ENCODE measurements around the gene WDR77. TPM values are rescaled to one million over a fixed set of nuclear protein-coding genes. Genes with fewer than 3 reads are reported as not detected.

WDR77 gene
- total and polyA plus RNA-seq, 2 experiments from 2014 or later = 39.3 to 109 TPM

DNA sequence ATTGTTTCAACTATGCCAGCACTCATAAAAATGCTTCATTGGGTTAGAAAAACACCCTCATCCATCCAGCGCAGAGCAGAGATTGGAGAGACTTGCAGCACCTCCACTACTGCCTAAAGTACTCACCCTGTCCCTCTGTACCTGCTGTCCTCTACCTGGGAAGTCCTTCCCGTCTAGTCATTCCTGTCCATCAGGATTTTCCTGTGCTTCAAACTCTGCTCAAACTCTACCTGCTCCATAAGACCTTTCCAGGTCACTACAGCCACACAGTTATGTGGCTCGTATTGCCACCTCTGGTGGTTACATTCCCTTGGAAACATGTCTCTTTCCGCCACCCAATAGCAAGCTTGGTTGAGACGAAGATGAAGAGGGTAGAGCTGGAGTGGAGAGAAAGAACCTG, 28.7 kb downstream of the WDR77 start:
- H3K4me1 ChIP-seq (ENCODE audit: low read depth) = no peaks in the 10 kb centered on the region
- no peaks in the 10 kb centered on the region for H3K27me3 ChIP-seq
- H3K36me3 ChIP-seq = peaks cover 3% of the 10 kb centered on the region
- TF ChIP-seq, protein P1, sequence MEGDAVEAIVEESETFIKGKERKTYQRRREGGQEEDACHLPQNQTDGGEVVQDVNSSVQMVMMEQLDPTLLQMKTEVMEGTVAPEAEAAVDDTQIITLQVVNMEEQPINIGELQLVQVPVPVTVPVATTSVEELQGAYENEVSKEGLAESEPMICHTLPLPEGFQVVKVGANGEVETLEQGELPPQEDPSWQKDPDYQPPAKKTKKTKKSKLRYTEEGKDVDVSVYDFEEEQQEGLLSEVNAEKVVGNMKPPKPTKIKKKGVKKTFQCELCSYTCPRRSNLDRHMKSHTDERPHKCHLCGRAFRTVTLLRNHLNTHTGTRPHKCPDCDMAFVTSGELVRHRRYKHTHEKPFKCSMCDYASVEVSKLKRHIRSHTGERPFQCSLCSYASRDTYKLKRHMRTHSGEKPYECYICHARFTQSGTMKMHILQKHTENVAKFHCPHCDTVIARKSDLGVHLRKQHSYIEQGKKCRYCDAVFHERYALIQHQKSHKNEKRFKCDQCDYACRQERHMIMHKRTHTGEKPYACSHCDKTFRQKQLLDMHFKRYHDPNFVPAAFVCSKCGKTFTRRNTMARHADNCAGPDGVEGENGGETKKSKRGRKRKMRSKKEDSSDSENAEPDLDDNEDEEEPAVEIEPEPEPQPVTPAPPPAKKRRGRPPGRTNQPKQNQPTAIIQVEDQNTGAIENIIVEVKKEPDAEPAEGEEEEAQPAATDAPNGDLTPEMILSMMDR (IDR thresholded peaks at IDR 0.05; ENCODE audit: low read depth, low read length) = no peak
- no peak for DNase-seq (ENCODE audit: low read depth in 1 of 2, low spot score in 1 of 2)
- H3K27ac ChIP-seq = no peak overlapping the region
- no peaks in the 10 kb centered on the region for H3K9me3 ChIP-seq (ENCODE audit: low read depth)
- H3K4me3 ChIP-seq = no peak overlapping the region

DNA sequence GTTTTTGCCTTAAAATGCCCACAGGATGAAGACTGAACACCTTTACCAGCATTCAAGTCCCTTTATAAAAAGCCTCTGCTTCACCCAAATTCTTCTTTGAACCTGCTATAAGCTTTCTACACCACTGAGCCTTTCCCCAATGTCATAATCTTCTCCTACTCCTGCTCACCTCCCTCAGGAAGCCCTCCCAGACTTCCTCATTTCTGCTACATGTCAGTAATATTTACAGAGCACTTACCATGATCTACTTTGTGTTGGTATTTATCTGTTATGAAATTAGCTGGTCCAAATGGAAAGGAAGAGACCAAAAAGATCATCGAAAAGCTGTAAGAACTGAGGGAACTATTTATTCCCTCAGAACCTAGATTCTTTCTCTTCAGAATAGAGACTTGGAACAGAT, 30.0 kb downstream of the WDR77 start:
- H3K9me3 ChIP-seq (ENCODE audit: low read depth) = no peaks in the 10 kb centered on the region
- no peaks in the 10 kb centered on the region for H3K27me3 ChIP-seq
- no peak overlapping the region for H3K27ac ChIP-seq
- H3K36me3 ChIP-seq = peaks cover 3% of the 10 kb centered on the region
- no peaks in the 10 kb centered on the region for H3K4me1 ChIP-seq (ENCODE audit: low read depth)
- H3K4me3 ChIP-seq = no peak overlapping the region
- DNase-seq (ENCODE audit: low read depth in 1 of 2, low spot score in 1 of 2) = no peak
- TF ChIP-seq, protein P1 (IDR thresholded peaks at IDR 0.05; ENCODE audit: low read depth, low read length) = no peak

DNA sequence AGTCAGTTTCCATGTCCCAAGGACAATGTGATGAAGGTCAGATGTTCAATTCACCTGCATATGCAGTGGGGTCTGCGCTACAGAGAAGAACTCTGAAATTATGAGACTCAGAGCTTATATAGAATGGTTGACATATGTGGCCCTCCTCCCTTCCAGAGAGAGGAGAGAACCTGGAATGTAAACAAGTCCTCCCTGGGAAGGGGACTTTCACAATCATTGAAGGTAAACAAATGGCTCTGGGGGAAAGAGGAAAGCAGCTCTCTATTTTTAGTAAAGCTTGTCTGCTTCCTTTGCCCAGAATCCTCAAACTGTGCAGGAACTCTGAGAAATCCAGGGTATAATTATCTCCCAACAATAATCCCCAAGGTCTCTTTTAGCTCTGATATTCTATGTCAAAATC, 31.3 kb downstream of the WDR77 start:
- H3K4me1 ChIP-seq (ENCODE audit: low read depth) = no peaks in the 10 kb centered on the region
- no peak for DNase-seq (ENCODE audit: low read depth in 1 of 2, low spot score in 1 of 2)
- no peak overlapping the region for H3K27ac ChIP-seq
- no peaks in the 10 kb centered on the region for H3K27me3 ChIP-seq
- no peaks in the 10 kb centered on the region for H3K9me3 ChIP-seq (ENCODE audit: low read depth)
- H3K36me3 ChIP-seq = peaks cover 3% of the 10 kb centered on the region
- TF ChIP-seq, protein P1 (IDR thresholded peaks at IDR 0.05; ENCODE audit: low read depth, low read length) = no peak
- H3K4me3 ChIP-seq = no peak overlapping the region

DNA sequence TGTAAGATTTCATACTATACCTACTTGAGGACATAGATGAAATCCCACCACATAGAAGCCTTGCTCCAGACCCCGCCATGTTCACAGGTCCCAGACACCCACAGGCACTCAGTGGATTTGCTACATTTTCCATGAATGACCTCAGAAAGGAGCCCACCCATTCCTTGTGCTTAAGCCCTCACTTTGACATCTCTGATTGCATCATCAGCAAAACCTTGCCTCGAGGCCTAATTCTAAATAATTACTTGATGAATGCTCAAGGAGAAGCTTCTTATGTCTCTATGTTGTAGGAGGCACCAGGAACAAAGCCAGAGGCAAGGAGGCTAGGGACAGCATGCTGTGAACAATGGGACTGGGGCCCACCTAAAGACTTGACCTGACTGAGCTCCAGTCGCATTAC, 33.6 kb downstream of the WDR77 start:
- no peaks in the 10 kb centered on the region for H3K9me3 ChIP-seq (ENCODE audit: low read depth)
- no peaks in the 10 kb centered on the region for H3K36me3 ChIP-seq
- H3K27ac ChIP-seq = no peak overlapping the region
- TF ChIP-seq, protein P1 (IDR thresholded peaks at IDR 0.05; ENCODE audit: low read depth, low read length) = no peak
- no peak for DNase-seq (ENCODE audit: low read depth in 1 of 2, low spot score in 1 of 2)
- H3K4me1 ChIP-seq (ENCODE audit: low read depth) = no peaks in the 10 kb centered on the region
- H3K27me3 ChIP-seq = no peaks in the 10 kb centered on the region
- no peak overlapping the region for H3K4me3 ChIP-seq

DNA sequence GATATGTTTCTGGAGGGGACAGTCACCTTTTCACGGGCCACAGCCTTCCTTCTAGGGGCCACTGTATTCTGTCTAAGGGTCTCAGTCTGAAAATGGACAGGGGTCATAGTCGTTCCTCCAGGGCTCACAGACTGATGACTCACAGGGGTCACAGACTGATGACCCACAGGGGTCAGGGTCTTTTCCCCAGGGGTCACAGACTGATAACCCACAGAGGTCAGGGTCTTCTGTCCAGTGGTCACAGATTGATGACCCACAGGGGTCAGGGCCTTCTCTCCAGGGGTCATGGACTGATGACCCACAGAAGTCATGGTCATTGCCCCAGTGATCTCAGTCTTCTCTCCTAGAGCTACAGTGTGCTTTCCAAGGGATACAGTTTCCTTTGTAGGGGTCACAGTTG, 34.3 kb downstream of the WDR77 start:
- Histone ChIP-seq H3K27me3 (no peaks in the 10 kb centered on the region), H3K36me3 (no peaks in the 10 kb centered on the region), H3K4me1 (ENCODE audit: low read depth) (no peaks in the 10 kb centered on the region), H3K4me3 (no peak overlapping the region), H3K9me3 (ENCODE audit: low read depth) (no peaks in the 10 kb centered on the region), H3K27ac (no peak overlapping the region)
- TF ChIP-seq, protein P1 (IDR thresholded peaks at IDR 0.05; ENCODE audit: low read depth, low read length) = no peak
- no peak for DNase-seq (ENCODE audit: low read depth in 1 of 2, low spot score in 1 of 2)

DNA sequence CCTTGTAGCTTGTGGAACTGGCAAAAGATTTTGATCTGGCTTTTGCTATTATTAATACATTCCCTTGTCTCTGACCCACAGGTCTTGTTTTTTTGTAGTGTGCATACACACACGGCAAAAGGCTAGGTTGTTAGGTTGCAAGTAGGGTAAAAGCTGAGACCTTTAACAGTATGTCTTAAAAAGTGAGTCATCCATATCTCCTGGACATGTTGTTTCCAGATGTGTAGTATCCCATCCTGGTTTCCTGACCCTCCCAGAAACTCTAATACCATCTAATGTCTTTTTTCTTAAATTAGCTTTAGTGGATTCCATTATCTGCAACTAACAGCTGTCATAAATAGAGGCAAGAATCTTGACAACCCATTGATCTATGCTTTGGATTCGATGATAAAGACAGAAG, 36.2 kb downstream of the WDR77 start:
- no peak for DNase-seq (ENCODE audit: low read depth in 1 of 2, low spot score in 1 of 2)
- Histone ChIP-seq H3K27me3 (no peaks in the 10 kb centered on the region), H3K4me3 (no peak overlapping the region), H3K4me1 (ENCODE audit: low read depth) (no peaks in the 10 kb centered on the region), H3K36me3 (no peaks in the 10 kb centered on the region), H3K9me3 (ENCODE audit: low read depth) (no peaks in the 10 kb centered on the region), H3K27ac (no peak overlapping the region)
- TF ChIP-seq, protein P1 (IDR thresholded peaks at IDR 0.05; ENCODE audit: low read depth, low read length) = no peak

Measured in cardiac muscle cell (in vitro differentiated cells and primary cell).